Panc1 (cell line): ENCODE measurements around the gene CATSPER3. TPM values are rescaled to one million over a fixed set of nuclear protein-coding genes. Genes with fewer than 3 reads are reported as not detected.

ENCODE experiments used
- ATAC-seq: fragments of 200-7000 bp; cut with Tn5 transposase; 2 replicates; pipeline ENCODE4 v1.9.1; 2020; ENCODE audit warnings: mild to moderate bottlenecking, moderate library complexity
- BruUV-seq: library from RNA; stranded (reverse); fragments of 400-500 nt; replicated peaks from 2 replicates; lab custom pipeline; 2021; lab: Mats Ljungman, UMichigan
- CTCF ChIA-PET: fragments of 300-600 bp; sonication (Branson Sonifier 250); formaldehyde crosslinking; loops from one replicate; lab custom pipeline; 2022; ENCODE audit warnings: antibody characterized with exemption; lab: Charles Lee
- POLR2A ChIA-PET: fragments of 300-600 bp; sonication (Branson Sonifier 250); formaldehyde crosslinking; loops from one replicate; lab custom pipeline; 2022; ENCODE audit warnings: antibody characterized with exemption; lab: Charles Lee
- DNase-seq: peaks from one replicate; pipeline ENCODE4 v3.0.0-alpha.2; 2010; ENCODE audit warnings: low read depth, low spot score
- H3K27ac ChIP-seq: 2 replicates; pipeline ENCODE4 v1.5.1; 2011; ENCODE audit warnings: mild to moderate bottlenecking, low read length, inconsistent platforms
- H3K27me3 ChIP-seq: fragments of 200-500 bp; sonication (Bioruptor generic); 2 replicates; pipeline ENCODE4 v1.6.0; 2014; ENCODE audit warnings: low read length, inconsistent platforms; ENCODE audit not compliant: control insufficient read depth, insufficient read depth
- H3K36me3 ChIP-seq: fragments of 200-500 bp; sonication (Bioruptor generic); 2 replicates; pipeline ENCODE4 v1.5.1; 2014; ENCODE audit warnings: inconsistent platforms, mild to moderate bottlenecking, low read length, moderate library complexity; ENCODE audit not compliant: control insufficient read depth, insufficient read depth
- H3K4me1 ChIP-seq: 2 replicates; pipeline ENCODE4 v1.5.1; 2011; ENCODE audit warnings: inconsistent platforms, mild to moderate bottlenecking, low read length, moderate library complexity; ENCODE audit not compliant: control insufficient read depth, insufficient read depth
- H3K4me3 ChIP-seq, 2 experiments: 2 replicates each; pipeline ENCODE4 v1.5.1; 2011 to 2012; ENCODE audit warnings: low read depth in 2 of 2, low read length in 2 of 2, mild to moderate bottlenecking in 2 of 2, inconsistent platforms in 1 of 2, moderate library complexity in 1 of 2
- H3K9me3 ChIP-seq: fragments of 200-500 bp; sonication (Bioruptor generic); 2 replicates; pipeline ENCODE4 v1.5.1; 2014; ENCODE audit warnings: low read depth, mild to moderate bottlenecking, inconsistent platforms, low read length, moderate library complexity; ENCODE audit not compliant: control insufficient read depth, insufficient read depth
- CTCF ChIP-seq: fragments of 450-650 bp; IDR thresholded peaks from 2 replicates; pipeline ENCODE4 v1.5.1; 2017; ENCODE audit warnings: mild to moderate bottlenecking
- POLR2AphosphoS5 ChIP-seq: IDR thresholded peaks from 2 replicates; pipeline ENCODE4 v1.6.1; 2012; ENCODE audit warnings: mild to moderate bottlenecking, low read depth, low read length, moderate library complexity
- REST ChIP-seq, 2 experiments: IDR thresholded peaks; 2 replicates each; pipeline ENCODE4 v1.6.1; 2011 to 2012; ENCODE audit warnings: low read depth in 2 of 2, control low read depth in 1 of 2, low read length in 1 of 2, mild to moderate bottlenecking in 1 of 2, moderate library complexity in 1 of 2; ENCODE audit not compliant: insufficient read depth in 1 of 2
- SIN3A ChIP-seq: IDR thresholded peaks from 2 replicates; pipeline ENCODE4 v1.6.1; 2012; ENCODE audit warnings: low read depth, mild to moderate bottlenecking, low read length, moderate library complexity, borderline replicate concordance; ENCODE audit not compliant: insufficient read depth
- TCF7L2 ChIP-seq: IDR thresholded peaks from 2 replicates; pipeline ENCODE4 v1.6.1; 2011; ENCODE audit warnings: mild to moderate bottlenecking, low read depth, low read length, inconsistent platforms
- in situ Hi-C: cut with HindIII; loops from 2 replicates; pipeline ENCODE4 v1.10.0; 2016; ENCODE audit warnings: low sequenced_read_pairs, low pct_unique_long_range_greater_than_20kb
- intact Hi-C: fragments of 100-400 bp; cut with micrococcal nuclease; formaldehyde crosslinking; loops from one replicate; pipeline ENCODE4 v1.10.0; 2022; ENCODE audit not compliant: unreplicated experiment
- total RNA-seq: library from RNA; stranded (reverse); gene quantifications from one replicate; pipeline ENCODE4 v1.2.1, GENCODE V29; 2021; ENCODE audit not compliant: unreplicated experiment

CATSPER3 gene
- total RNA-seq, 1 experiment from 2014 or later: 0.69 TPM

- Histone ChIP-seq H3K36me3 (no peaks in the 10 kb centered on the region), H3K9me3 (no peaks in the 10 kb centered on the region), H3K4me3 (no peak overlapping the region), H3K27ac (no peak overlapping the region), H3K27me3 (no peaks in the 10 kb centered on the region), H3K4me1 (no peaks in the 10 kb centered on the region)
- in situ Hi-C loops: no loop called here
- intact Hi-C loops: no loop called here
- TF ChIP-seq CTCF (no peak), REST (IDR thresholded peaks at IDR 0.05; ENCODE audit: insufficient read depth in 1 of 2, low read depth in 2 of 2, low read length in 1 of 2) (no peak), TCF7L2 (no peak), POLR2AphosphoS5 (no peak), SIN3A (no peak)
- ChIA-PET CTCF (no interaction called here), POLR2A (no interaction called here)
- no TSS peak for BruUV-seq
- ATAC-seq: no peak
- no peak for DNase-seq
These were observed 1.5 kb downstream of the CATSPER3 start for GRCh38 chr5:134969166-134969565.

DNA sequence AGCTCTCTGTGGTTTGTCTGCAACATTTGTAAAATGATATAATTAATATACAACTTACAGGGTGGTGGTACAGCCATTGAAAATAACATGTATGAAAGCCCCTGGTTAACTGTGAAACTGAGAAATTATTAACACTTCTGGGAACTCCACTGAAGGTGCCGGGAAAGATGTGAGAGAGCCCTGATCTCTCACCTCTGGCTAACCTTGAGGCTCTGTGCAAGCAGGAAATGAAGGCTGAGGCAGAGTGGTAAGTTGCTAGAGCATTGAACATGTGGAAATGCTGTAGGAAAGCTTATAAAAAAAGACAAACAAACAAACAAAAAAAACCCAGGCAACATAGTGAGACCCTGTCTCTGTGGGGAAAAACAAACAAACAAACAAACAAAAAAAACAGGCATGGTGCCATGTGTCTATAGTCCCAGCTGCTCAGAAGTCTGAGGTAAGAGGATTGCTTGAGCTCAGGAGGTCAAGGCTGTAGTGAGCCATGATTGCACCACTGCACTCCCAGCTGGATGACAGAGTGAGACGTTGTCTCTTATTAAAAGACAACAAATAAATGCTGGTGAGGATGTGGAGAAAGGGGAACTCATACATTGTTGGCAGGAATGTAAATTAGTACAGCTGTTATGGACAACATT is 7.5 kb downstream of the CATSPER3 start:
- CTCF ChIA-PET: interaction anchor here (0.6 kb wide), 1 partner anchor 71 kb away, joined by 7 read pairs; no protein-coding TSS in a partner anchor
- ATAC-seq (peak; percentile 71; the same call in 1 of the 2 replicates), DNase-seq (peak; percentile 32)
- no peaks in the 10 kb centered on the region for H3K36me3 ChIP-seq
- POLR2A ChIA-PET: no interaction called here
- no peaks in the 10 kb centered on the region; the same call in 1 of the 2 replicates for H3K9me3 ChIP-seq
- H3K4me1 ChIP-seq: no peaks in the 10 kb centered on the region
- intact Hi-C loops (no loop called here), in situ Hi-C loops (no loop called here)
- no peaks in the 10 kb centered on the region for H3K27me3 ChIP-seq
- no peak overlapping the region for H3K4me3 ChIP-seq
- TF ChIP-seq TCF7L2 (0 out of 2 replicates have a peak, but pooled peaks have one; percentile 34), CTCF (no peak)
- no TSS peak for BruUV-seq
- peak overlapping the region; percentile 23; the same call in 1 of the 2 replicates for H3K27ac ChIP-seq
